GM18517 (cell line): ENCODE results near the gene FXYD7.

Experiments
- ATAC-seq: cut with Tn5 transposase; IDR thresholded peaks from one replicate; pipeline ENCODE4 v1.9.1; 2021; ENCODE audit warnings: mild to moderate bottlenecking, moderate library complexity; ENCODE audit not compliant: unreplicated experiment

FXYD7 gene

GRCh38 chr19:35109395-35110112, 33.5 kb upstream of the FXYD7 start:
- ATAC-seq: no peak

GRCh38 chr19:35110974-35111373, 32.1 kb upstream of the FXYD7 start:
- ATAC-seq: no peak

DNA sequence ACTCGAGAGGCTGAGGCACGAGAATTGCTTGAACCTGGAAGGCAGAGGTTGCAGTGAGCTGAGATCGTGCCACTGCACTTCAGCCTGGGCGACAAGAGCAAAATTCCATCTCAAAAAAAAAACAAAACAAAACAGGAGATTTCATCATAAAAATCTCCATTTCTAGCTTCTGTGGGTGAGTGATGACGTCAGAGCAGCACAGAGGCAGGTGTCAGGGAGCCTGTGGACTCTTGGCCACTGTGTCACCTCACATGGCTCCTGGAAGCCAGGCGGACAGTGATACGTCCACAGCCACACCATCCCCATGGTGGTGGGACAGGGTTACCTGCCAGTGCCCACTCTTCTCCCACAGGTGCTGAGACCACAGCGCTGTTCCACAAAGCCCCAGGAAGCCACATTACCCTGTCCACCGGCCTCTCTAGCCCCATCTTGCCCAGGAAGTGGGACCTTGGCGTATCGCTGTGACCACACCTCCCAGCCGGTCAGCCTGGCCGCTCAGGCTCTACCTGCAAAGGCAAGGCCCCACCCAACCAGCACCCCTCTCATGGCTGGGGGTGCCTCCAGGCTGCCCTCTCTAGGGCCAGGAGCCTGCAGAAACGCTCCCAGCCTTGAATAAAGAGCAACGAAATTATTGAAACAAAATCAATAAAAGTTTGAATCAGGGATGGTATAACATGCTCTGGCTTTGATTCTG, 29.9 kb upstream of the FXYD7 start:
- ATAC-seq: no peak

DNA sequence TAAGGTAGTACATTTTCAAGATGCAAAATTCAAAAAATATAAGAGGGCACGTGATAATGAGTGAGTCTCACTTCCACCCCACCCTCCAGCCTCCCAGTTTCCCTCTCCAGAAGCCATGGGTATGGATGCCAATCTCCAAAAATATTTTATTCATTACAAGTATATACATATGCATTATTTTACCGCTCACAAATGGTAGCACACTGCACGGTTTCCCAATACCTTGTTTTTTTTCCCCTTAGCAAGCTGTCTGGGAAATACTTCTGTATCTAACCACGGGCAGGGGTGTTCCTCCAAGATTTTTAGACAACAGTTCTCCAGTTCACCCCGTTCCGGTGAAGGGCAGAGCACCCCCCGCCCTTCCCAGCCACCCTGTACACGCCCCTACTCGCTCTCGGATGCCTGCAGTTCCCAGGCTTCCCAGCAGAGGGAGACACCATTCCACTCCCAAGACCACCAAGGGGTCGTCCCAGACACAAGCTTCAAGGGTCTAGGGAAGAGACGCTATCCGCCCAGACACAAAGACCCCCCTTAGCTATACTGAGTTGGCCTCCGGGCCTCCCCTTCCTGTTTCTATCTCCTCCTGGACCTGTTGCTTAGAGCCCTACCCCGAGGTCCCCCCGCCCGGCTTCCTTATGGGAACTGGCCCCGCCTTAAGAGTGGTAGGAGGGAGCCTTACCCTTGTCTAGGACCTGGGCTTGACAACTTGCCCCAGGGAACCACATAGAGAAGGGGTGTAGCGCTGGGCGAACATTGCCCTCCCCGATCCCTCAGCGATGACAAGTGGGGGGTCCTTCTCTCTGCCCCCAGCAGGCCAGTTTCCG, 28.5 kb upstream of the FXYD7 start:
- no peak for ATAC-seq

DNA sequence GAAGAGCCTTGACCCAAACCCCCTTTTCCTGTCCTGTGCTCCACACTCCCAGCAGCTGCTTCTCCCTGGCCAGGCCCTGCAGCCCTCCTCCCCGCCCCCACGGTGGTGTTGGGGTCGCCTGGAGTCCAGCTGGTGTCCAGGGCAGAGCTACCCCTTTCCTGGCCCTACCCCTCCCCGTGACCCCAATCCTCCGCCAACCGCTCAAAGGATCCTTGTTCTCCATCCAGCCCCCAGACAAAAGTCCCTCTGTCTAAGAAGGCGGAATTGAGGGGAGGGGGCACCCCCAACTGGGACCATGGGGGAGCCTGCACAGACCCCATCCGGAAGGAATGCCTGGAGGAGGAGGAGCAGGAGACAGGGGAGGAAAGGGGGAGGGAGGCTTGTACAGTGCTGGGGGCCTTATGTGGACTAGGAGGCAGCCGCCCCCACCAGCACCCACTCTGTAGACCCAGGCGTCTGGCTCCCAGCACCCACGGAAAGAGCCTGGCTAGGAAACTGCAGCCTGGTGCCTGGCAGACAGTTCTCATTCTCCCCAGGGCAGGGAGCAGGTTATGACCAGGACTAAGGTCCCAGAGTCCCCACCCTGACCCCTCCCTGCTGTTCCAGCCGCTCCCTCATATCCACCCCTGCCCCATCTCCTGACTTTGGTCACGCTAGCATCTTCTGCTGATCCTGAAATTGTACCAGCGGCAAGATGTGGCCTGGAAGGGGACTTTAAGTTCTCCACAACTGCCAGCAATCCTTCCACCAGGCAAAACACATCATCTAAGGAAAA, 27.7 kb upstream of the FXYD7 start, which contains the start of gene FXYD3:
TSS of gene FXYD3 (plus strand) at position 647 of the 775 bp plus-strand sequence. CDS start 3,554 bp downstream, outside the sequence.
- ATAC-seq: no peak

DNA sequence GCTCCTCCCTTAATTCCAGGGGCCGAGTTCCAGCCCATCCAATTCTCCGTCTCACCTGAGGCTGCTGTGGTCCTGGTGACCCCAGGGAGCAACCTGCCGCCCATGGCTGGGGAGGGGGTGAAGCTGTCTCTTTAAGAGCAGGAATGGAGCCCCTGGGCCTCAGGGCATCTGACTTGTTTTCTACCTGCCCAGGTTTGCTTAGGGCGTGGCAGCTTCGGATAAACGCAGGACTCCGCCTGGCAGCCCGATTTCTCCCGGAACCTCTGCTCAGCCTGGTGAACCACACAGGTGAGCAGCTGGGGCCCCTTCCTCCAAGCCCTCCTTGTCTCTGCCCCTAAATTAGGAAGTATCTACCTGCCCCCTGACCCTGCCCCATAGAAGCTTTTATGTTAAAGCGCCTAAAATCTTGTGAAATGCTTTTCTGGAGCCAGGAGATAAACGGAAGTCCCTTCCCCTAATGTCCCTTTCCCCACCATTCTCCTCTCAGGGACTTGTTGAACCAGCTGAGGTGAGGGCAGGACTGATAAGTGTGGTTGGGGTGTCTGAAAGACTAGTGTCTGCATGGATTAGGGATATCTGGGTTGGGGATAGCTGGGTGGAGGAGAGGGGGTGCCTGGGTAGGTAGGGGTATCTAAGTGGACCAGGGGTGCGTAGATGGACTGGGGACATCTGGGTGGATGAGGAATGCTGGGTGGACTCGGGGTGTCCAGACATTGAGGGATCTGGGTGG, 26.8 kb upstream of the FXYD7 start:
- no peak for ATAC-seq

DNA sequence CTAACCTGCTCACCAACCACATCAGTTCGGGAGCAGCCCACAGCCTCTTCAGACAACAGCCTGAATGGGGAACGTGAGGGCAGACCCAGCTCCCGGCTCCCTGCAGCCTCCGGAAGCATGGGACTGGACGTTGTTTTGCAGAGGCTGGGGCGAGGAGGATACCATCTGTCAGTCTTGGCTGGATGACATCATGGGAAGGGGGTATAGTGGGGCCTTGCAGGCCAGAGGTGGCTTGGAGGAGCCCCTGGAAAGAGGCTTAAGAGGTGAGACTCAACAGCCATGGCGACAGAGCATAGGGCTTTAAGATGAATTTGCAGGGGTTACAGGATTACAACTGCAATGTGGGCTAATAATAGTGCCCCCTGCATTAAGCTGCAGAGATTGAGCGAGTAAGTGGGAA, 25.9 kb upstream of the FXYD7 start:
- ATAC-seq: no peak

- no peak for ATAC-seq
Observed at GRCh38 chr19:35117799-35118198, 25.3 kb upstream of the FXYD7 start.

DNA sequence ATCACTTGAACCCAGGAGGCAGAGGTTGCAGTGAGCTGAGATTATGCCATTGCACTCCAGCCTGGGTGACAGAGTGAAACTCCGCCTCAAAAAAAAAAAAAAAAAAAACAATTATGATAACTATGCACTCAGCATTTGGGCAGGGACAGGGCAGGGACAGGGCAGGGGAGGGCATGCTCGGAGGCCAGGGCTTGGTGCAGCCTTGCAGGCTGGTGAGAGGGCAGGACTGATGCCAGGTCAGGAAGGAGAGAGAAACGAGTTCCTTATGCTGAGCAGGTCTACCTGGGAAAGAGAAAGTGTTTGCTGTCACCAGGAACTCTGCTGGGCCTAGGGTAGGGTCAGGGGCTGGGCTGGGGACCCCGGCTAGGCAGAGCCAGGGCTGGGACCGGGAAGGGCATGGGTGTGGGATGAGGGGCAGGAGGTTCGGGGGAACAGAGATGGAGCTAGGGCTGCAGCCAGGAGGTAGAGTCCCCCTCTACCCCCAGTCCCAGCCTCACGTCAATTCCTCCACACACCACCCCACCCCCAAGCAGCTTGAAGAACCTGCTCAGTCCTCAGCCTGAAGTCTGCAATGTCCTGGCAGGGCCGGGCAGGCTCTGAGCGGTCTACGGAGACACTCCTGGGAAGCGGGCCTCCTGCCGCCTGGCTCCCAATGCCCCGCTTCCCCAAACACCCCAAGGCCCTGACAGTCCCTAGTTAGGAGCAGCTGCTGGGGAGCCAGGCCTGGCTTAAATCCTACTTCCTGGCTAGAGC, 24.6 kb upstream of the FXYD7 start:
- ATAC-seq: no peak

DNA sequence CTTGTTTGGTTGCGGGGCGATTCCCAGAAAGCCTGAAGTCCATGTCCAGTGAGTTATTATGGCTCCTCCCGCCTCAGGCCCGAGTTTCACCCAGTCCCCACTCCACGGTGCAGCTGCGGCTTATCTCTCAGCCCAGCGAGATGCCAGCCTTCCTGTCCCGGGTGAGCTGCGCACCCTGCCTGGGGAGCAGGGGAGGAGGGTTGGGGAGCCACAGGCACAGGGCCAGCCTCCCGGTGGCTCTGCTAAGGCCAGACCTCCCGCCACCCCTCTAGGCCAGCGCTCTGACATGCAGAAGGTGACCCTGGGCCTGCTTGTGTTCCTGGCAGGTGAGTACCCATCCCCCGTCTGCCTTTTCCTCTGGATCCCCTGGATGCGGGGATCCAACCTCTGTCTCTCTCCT, 24.0 kb upstream of the FXYD7 start:
- no peak for ATAC-seq

- ATAC-seq: no peak
Observed at GRCh38 chr19:35119578-35120155, 23.4 kb upstream of the FXYD7 start.

DNA sequence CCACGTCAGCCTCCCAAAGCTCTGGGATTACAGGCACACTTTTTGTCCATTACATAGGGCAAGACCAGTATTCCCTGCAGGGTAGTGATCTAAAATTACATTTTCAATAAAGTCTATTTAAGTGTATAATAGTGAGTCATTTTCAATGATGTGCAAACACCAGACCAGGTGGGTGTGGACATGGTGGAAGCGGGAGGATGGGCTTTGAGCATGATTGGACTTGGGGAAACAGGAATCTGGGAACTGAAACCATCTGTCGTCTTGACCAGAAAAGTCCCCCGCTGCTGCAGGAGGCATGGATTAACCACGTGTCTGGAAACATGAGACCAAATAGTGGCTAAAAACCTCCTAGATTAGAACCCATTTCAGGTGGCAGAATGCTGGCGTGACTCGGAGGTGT, 22.6 kb upstream of the FXYD7 start:
- ATAC-seq: no peak

GRCh38 chr19:35120898-35121297, 22.2 kb upstream of the FXYD7 start:
- no peak for ATAC-seq

GRCh38 chr19:35122687-35123551, 20.1 kb upstream of the FXYD7 start:
- ATAC-seq: no peak

- no peak for ATAC-seq
Observed at GRCh38 chr19:35123573-35123972, 19.5 kb upstream of the FXYD7 start.

DNA sequence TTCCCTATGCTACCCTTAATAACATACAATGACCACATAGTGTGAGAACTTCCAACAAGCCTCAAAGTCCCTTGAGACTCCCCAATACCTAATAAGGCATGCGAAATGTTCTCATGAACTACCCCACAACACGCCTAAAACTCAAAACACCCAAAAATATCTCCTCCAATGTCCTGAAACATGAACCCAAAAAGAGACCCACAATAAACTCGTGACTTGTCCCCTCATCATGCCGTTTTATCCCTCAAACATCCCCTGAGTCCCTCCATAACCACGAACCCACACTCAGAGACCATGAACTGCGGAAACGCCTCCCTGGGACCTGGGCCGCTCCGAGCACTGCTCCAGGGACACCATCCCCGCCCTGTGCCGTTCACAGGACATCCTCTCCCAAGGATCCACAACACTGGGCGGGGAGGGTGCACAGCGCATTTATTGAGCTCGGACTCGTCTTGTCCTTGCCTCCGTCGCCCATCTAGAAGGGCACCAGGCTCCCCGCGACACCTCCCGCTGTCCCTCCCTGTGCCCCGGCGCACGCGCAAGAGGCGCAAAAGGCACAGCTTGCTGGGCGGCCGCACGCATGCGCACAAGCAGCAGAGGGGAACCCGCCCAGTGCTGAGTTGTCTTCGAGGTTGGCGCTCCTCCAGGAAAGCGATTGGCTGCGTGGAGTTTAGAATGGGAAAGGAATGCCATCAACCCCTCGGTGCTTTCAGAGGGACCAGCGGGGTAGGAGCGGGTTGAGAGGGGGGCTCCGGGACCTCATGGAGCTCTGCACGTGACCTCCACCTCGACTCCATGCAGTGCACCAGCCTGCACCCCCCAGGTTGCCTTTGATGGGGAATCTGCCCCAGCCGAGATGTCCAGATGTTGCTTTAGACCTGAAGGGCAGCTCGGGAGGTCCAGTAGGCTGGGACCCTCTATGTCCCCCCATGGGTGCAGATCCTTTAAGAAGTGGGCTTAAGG, 18.7 kb upstream of the FXYD7 start:
- ATAC-seq: no peak

- no peak for ATAC-seq
Observed at GRCh38 chr19:35125270-35125717, 17.8 kb upstream of the FXYD7 start.
